H1 (cell line): ENCODE data around the gene ZNF366. TPM values are rescaled to one million over a fixed set of nuclear protein-coding genes. Genes with fewer than 3 reads are reported as not detected.

Experiments used
- CTCF ChIA-PET: fragments of 300-600 bp; sonication (Branson Sonifier 250); formaldehyde crosslinking; loops from one replicate; lab custom pipeline; 2021; ENCODE audit not compliant: partially characterized antibody; lab: Charles Lee
- POLR2A ChIA-PET: fragments of 300-600 bp; sonication (Branson Sonifier 250); formaldehyde crosslinking; loops from one replicate; lab custom pipeline; 2021; ENCODE audit warnings: inconsistent platforms; ENCODE audit not compliant: partially characterized antibody; lab: Charles Lee
- DNase-seq, 2 experiments: peaks; one replicate each; pipeline versions ENCODE4 v3.0.0 to v3.0.0-alpha.2; 2010 to 2022; ENCODE audit warnings: low spot score in 2 of 2, low read depth in 1 of 2, mixed read lengths in 1 of 2
- FAIRE-seq: peaks from 2 replicates; lab custom pipeline; 2011; peaks lifted over from hg19 to GRCh38; lab: Jason Lieb, UNC
- H2AFZ ChIP-seq: 2 replicates; pipeline ENCODE4 v1.8.1; 2012; ENCODE audit warnings: low read length, inconsistent platforms
- H2AK5ac ChIP-seq: 2 replicates; pipeline ENCODE4 v1.6.1; 2013; ENCODE audit warnings: low read depth, low read length
- H2BK120ac ChIP-seq: replicated peaks from 2 replicates; pipeline ENCODE3; 2013; ENCODE audit warnings: low read depth, low read length, inconsistent platforms
- H2BK12ac ChIP-seq: 2 replicates; pipeline ENCODE4 v1.6.1; 2013; ENCODE audit warnings: low read depth, low read length
- H2BK15ac ChIP-seq: 2 replicates; pipeline ENCODE4 v1.6.1; 2013; ENCODE audit warnings: low read length
- H2BK20ac ChIP-seq: 2 replicates; pipeline ENCODE4 v1.6.1; 2013; ENCODE audit warnings: low read length
- H2BK5ac ChIP-seq: 2 replicates; pipeline ENCODE4 v1.6.1; 2013; ENCODE audit warnings: low read depth, low read length
- H3K14ac ChIP-seq: 2 replicates; pipeline ENCODE4 v1.6.1; 2013; ENCODE audit warnings: inconsistent platforms; ENCODE audit not compliant: insufficient read length
- H3K18ac ChIP-seq: 2 replicates; pipeline ENCODE4 v1.6.1; 2013; ENCODE audit warnings: low read length; ENCODE audit errors: extremely low read depth
- H3K23ac ChIP-seq: 2 replicates; pipeline ENCODE4 v1.6.1; 2013; ENCODE audit warnings: inconsistent platforms; ENCODE audit not compliant: insufficient read length
- H3K23me2 ChIP-seq: 2 replicates; pipeline ENCODE4 v1.6.1; 2013; ENCODE audit warnings: low read depth, low read length
- H3K27ac ChIP-seq: 2 replicates; pipeline ENCODE4 v1.6.1; 2011; ENCODE audit warnings: low read depth, low read length, inconsistent platforms
- H3K27me3 ChIP-seq, 4 experiments: replicated peaks in 1 of 4; 1 replicate in 1 of 4; 2 replicates in 3 of 4; pipeline versions ENCODE4 v1.6.1 to v1.8.1; 2011 to 2013; ENCODE audit warnings: low read length in 3 of 4, mild to moderate bottlenecking in 3 of 4, inconsistent platforms in 2 of 4, mixed read lengths in 2 of 4, moderate library complexity in 1 of 4; ENCODE audit not compliant: control insufficient read depth in 3 of 4, insufficient read depth in 3 of 4; ENCODE audit errors: extremely low read depth in 1 of 4
- H3K36me3 ChIP-seq, 4 experiments: 2 replicates each; pipeline versions ENCODE4 v1.6.1 to v1.8.1; 2011 to 2013; ENCODE audit warnings: mild to moderate bottlenecking in 4 of 4, low read length in 3 of 4, moderate library complexity in 2 of 4, control low read depth in 1 of 4, inconsistent platforms in 1 of 4; ENCODE audit not compliant: insufficient read depth in 4 of 4, control insufficient read depth in 2 of 4
- H3K4ac ChIP-seq: replicated peaks from 2 replicates; pipeline ENCODE3; 2013; ENCODE audit warnings: low read length, low read depth, mixed read lengths, inconsistent platforms; ENCODE audit not compliant: insufficient read length
- H3K4me1 ChIP-seq, 4 experiments: replicated peaks in 1 of 4; 1 replicate in 1 of 4; 2 replicates in 3 of 4; pipeline versions ENCODE4 v1.6.1 to v1.8.1; 2011 to 2013; ENCODE audit warnings: low read length in 3 of 4, inconsistent platforms in 2 of 4, mixed read lengths in 1 of 4; ENCODE audit not compliant: insufficient read depth in 4 of 4, control insufficient read depth in 3 of 4
- H3K4me2 ChIP-seq, 2 experiments: 2 replicates each; pipeline versions ENCODE4 v1.6.1 to v1.8.1; 2011 to 2013; ENCODE audit warnings: low read depth in 2 of 2, low read length in 2 of 2, control low read depth in 1 of 2, inconsistent platforms in 1 of 2, mild to moderate bottlenecking in 1 of 2; ENCODE audit not compliant: insufficient read depth in 1 of 2
- H3K4me3 ChIP-seq, 4 experiments: fragments of 200-600, 300-600 bp in 1 of 4; sonication (generic), shearing (Covaris generic), sonication (Bioruptor Twin) in 1 of 4; 2 replicates each; pipeline versions ENCODE4 v1.5.1 to v1.8.1; 2011 to 2016; ENCODE audit warnings: low read length in 4 of 4, low read depth in 3 of 4, control low read depth in 2 of 4, inconsistent platforms in 2 of 4, mild to moderate bottlenecking in 2 of 4, mixed read lengths in 1 of 4, moderate library complexity in 1 of 4; ENCODE audit not compliant: insufficient read depth in 2 of 4; ENCODE audit errors: extremely low read depth in 1 of 4
- H3K56ac ChIP-seq: replicated peaks from 2 replicates; pipeline ENCODE3; 2013; ENCODE audit warnings: low read depth, mild to moderate bottlenecking, mixed read lengths, low read length, inconsistent platforms; ENCODE audit not compliant: insufficient read length
- H3K79me1 ChIP-seq: 2 replicates; pipeline ENCODE4 v1.6.1; 2013; ENCODE audit warnings: low read depth, low read length, control low read depth
- H3K79me2 ChIP-seq, 2 experiments: 2 replicates each; pipeline versions ENCODE4 v1.6.1 to v1.8.1; 2012 to 2013; ENCODE audit warnings: low read length in 2 of 2, mild to moderate bottlenecking in 2 of 2, inconsistent platforms in 1 of 2; ENCODE audit not compliant: insufficient read depth in 2 of 2, control insufficient read depth in 1 of 2
- H3K9ac ChIP-seq, 4 experiments: replicated peaks in 1 of 4; 1 replicate in 1 of 4; 2 replicates in 3 of 4; pipeline versions ENCODE4 v1.6.1 to v1.8.1; 2011 to 2013; ENCODE audit warnings: low read depth in 3 of 4, low read length in 3 of 4, control low read depth in 2 of 4, mild to moderate bottlenecking in 2 of 4, moderate library complexity in 2 of 4, inconsistent platforms in 1 of 4; ENCODE audit errors: extremely low read depth in 1 of 4
- H3K9me3 ChIP-seq, 2 experiments: 2 replicates each; pipeline versions ENCODE4 v1.6.1 to v1.8.1; 2012 to 2013; ENCODE audit warnings: mild to moderate bottlenecking in 2 of 2, moderate library complexity in 2 of 2, control low read depth in 1 of 2, inconsistent platforms in 1 of 2, low read depth in 1 of 2, low read length in 1 of 2, mixed read lengths in 1 of 2; ENCODE audit not compliant: insufficient read depth in 2 of 2
- H4K20me1 ChIP-seq, 2 experiments: replicated peaks in 1 of 2; 2 replicates each; pipeline versions ENCODE3 to v1.8.1; 2011 to 2013; ENCODE audit warnings: inconsistent platforms in 2 of 2, low read length in 2 of 2, mild to moderate bottlenecking in 1 of 2; ENCODE audit not compliant: insufficient read depth in 2 of 2, control insufficient read depth in 1 of 2
- H4K5ac ChIP-seq: 2 replicates; pipeline ENCODE4 v1.6.1; 2013; ENCODE audit warnings: low read length, low read depth, mixed read lengths, inconsistent platforms; ENCODE audit not compliant: insufficient read length
- H4K8ac ChIP-seq: 2 replicates; pipeline ENCODE4 v1.8.0; 2013; ENCODE audit warnings: mild to moderate bottlenecking, moderate library complexity, low read length, inconsistent platforms; ENCODE audit not compliant: insufficient read depth; ENCODE audit errors: extremely low read depth
- H4K91ac ChIP-seq: replicated peaks from 2 replicates; pipeline ENCODE3; 2013; ENCODE audit warnings: low read length, mixed read lengths, inconsistent platforms; ENCODE audit not compliant: insufficient read length
- ATF3 ChIP-seq: IDR thresholded peaks from 2 replicates; pipeline ENCODE4 v1.6.1; 2011; ENCODE audit warnings: low read depth, mild to moderate bottlenecking, low read length; ENCODE audit not compliant: insufficient read depth
- CBX5 ChIP-seq: fragments of 300-800, 300-1000 bp; sonication (generic); IDR thresholded peaks from 2 replicates; pipeline ENCODE4 v1.7.1; 2016; ENCODE audit warnings: antibody characterized with exemption, low read length, low read depth
- CEBPB ChIP-seq: IDR thresholded peaks from 2 replicates; pipeline ENCODE4 v1.6.1; 2012; ENCODE audit warnings: low read depth, low read length
- CHD1 ChIP-seq: IDR thresholded peaks from 2 replicates; pipeline ENCODE4 v1.6.1; 2012; ENCODE audit warnings: low read depth, low read length, improper control_type of control experiment
- EP300 ChIP-seq, 2 experiments: IDR thresholded peaks; 1 replicate in 1 of 2; 2 replicates in 1 of 2; pipeline ENCODE4 v1.6.1; 2011 to 2012; ENCODE audit warnings: low read depth in 2 of 2, low read length in 2 of 2, mild to moderate bottlenecking in 2 of 2, borderline replicate concordance in 1 of 2, inconsistent platforms in 1 of 2, moderate library complexity in 1 of 2
- FOSL1 ChIP-seq: IDR thresholded peaks from 2 replicates; pipeline ENCODE4 v1.6.1; 2011; ENCODE audit warnings: mild to moderate bottlenecking, low read depth, low read length, moderate library complexity; ENCODE audit not compliant: insufficient read depth
- GABPA ChIP-seq: IDR thresholded peaks from 2 replicates; pipeline ENCODE4 v1.6.1; 2011; ENCODE audit warnings: mild to moderate bottlenecking, low read length, moderate library complexity, borderline replicate concordance; ENCODE audit not compliant: insufficient read depth
- HDAC2 ChIP-seq, 2 experiments: fragments of 300-600 bp in 1 of 2; sonication (generic) in 1 of 2; IDR thresholded peaks; 2 replicates each; pipeline ENCODE4 v1.6.1; 2011 to 2012; ENCODE audit warnings: low read depth in 2 of 2, low read length in 2 of 2, mild to moderate bottlenecking in 2 of 2, moderate library complexity in 2 of 2, borderline replicate concordance in 1 of 2, inconsistent platforms in 1 of 2
- NRF1 ChIP-seq: IDR thresholded peaks from 2 replicates; pipeline ENCODE4 v1.6.1; 2011; ENCODE audit warnings: mild to moderate bottlenecking, low read depth, low read length, improper control_type of control experiment
- POLR2A ChIP-seq, 2 experiments: IDR thresholded peaks; 1 replicate in 1 of 2; 2 replicates in 1 of 2; pipeline ENCODE4 v1.6.1; 2011; ENCODE audit warnings: low read depth in 2 of 2, low read length in 2 of 2, mild to moderate bottlenecking in 2 of 2; ENCODE audit errors: control extremely low read depth in 1 of 2
- SP1 ChIP-seq: IDR thresholded peaks from 2 replicates; pipeline ENCODE4 v1.6.1; 2011; ENCODE audit warnings: low read depth, low read length
- SUZ12 ChIP-seq: fragments of 200-600 bp; sonication (generic); IDR thresholded peaks from 2 replicates; pipeline ENCODE4 v1.6.1; 2012; ENCODE audit warnings: mild to moderate bottlenecking, inconsistent platforms, low read length, moderate library complexity, mixed read lengths
- TEAD4 ChIP-seq: IDR thresholded peaks from 2 replicates; pipeline ENCODE4 v1.6.1; 2012; ENCODE audit warnings: low read depth, low read length, inconsistent platforms, mixed read lengths
- YY1 ChIP-seq: IDR thresholded peaks from 2 replicates; pipeline ENCODE4 v1.6.1; 2011; ENCODE audit warnings: low read depth, mild to moderate bottlenecking, low read length
- WGBS, 2 experiments: shearing (Covaris generic) in 1 of 2; methylation state at CpG; one replicate each; pipeline versions ENCODE4 v1.1.6 to v1.1.7; 2013 to 2015; ENCODE audit warnings: low lambda C conversion rate in 2 of 2, mixed read lengths in 2 of 2, inconsistent platforms in 1 of 2, low coverage in 1 of 2, missing lambda C conversion rate in 1 of 2; ENCODE audit not compliant: insufficient replicate concordance in 2 of 2, insufficient coverage in 1 of 2, insufficient read length in 1 of 2; ENCODE audit errors: extremely low coverage in 1 of 2, missing lambda C conversion rate in 1 of 2; 5-methylcytosine and 5-hydroxymethylcytosine counted together
- polyA plus RNA-seq, 7 experiments: library from polyadenylated mRNA; depleted of rRNA in 3 of 7; stranded (reverse) in 5 of 7; unstranded in 2 of 7; fragments of >200 nt in 5 of 7; fragments of 200-250 nt in 2 of 7; gene quantifications; 1 replicate in 5 of 7; 2 replicates in 1 of 7; 4 replicates in 1 of 7; pipeline versions ENCODE4 v1.2.1 to v1.2.3, GENCODE V29; 2011 to 2013; ENCODE audit warnings: missing spikeins in 2 of 7, mixed read lengths in 2 of 7
- total RNA-seq: library from RNA; stranded (reverse); fragmentation: NEBNext Ultra II Directional; extraction: Animal tissue kit (Norgen Biotek cat#: 25700); gene quantifications from 2 replicates; pipeline ENCODE4 v1.2.1, GENCODE V29; 2021

ZNF366 gene
- total and polyA plus RNA-seq, 2 of the 8 experiments (the other 6 are each of a cell fraction or from before 2014, with no cell fraction given): not detected

- Histone ChIP-seq H4K8ac (no peak overlapping the region), H3K56ac (no peak overlapping the region), H2BK12ac (no peak overlapping the region), H3K23me2 (no peaks in the 10 kb centered on the region), H4K5ac (no peak overlapping the region), H4K20me1 (no peaks in the 10 kb centered on the region), H3K9ac (no peak overlapping the region), H3K4me1 (peaks cover 0 to 3% (median under 1%) of the 10 kb centered on the region in 4 experiments; a peak in 1 of 7 replicates), H3K79me2 (no peaks in the 10 kb centered on the region), H2BK5ac (no peak overlapping the region), H3K4ac (no peak overlapping the region), H3K27ac (no peak overlapping the region), H3K4me3 (no peak overlapping the region), H3K27me3 (no peaks in the 10 kb centered on the region), H3K9me3 (peaks cover 0 to 5% of the 10 kb centered on the region in 2 experiments; a peak in 1 of 4 replicates), H2AK5ac (no peak overlapping the region), H3K4me2 (no peak overlapping the region), H4K91ac (no peak overlapping the region), H3K36me3 (no peaks in the 10 kb centered on the region), H2BK15ac (no peak overlapping the region), H2BK120ac (no peak overlapping the region), H3K18ac (no peak overlapping the region), H3K14ac (no peak overlapping the region), H2BK20ac (no peak overlapping the region), H3K23ac (no peak overlapping the region), H3K79me1 (no peaks in the 10 kb centered on the region), H2AFZ (no peak overlapping the region)
- WGBS, 2 experiments: 94% methylated on average over 1 of the region's 1 CpG; no CpG with 5 or more reads in 1 of the 2 experiments
- ChIA-PET CTCF (interaction anchor here (1.1 kb wide), 1 partner anchor 63 kb away, joined by 3 read pairs; no protein-coding TSS in a partner anchor), POLR2A (no interaction called here)
- DNase-seq (no peak), FAIRE-seq (no peak)
- TF ChIP-seq POLR2A (IDR thresholded peaks at IDR 0.05; ENCODE audit: control extremely low read depth in 1 of 2, low read depth in 2 of 2, low read length in 2 of 2): no peak
- no peak for TF ChIP-seq TEAD4
- TF ChIP-seq FOSL1: no peak
- no peak for TF ChIP-seq EP300 (IDR thresholded peaks at IDR 0.05; ENCODE audit: borderline replicate concordance in 1 of 2, low read depth in 2 of 2, low read length in 2 of 2)
- no peak for TF ChIP-seq NRF1
- TF ChIP-seq CHD1: no peak
- no peak for TF ChIP-seq CBX5
- TF ChIP-seq YY1: no peak
- TF ChIP-seq ATF3: no peak
- no peak for TF ChIP-seq GABPA
- no peak for TF ChIP-seq SUZ12
- TF ChIP-seq CEBPB: no peak
- TF ChIP-seq SP1: no peak
- TF ChIP-seq HDAC2 (IDR thresholded peaks at IDR 0.05; ENCODE audit: borderline replicate concordance in 1 of 2, low read depth in 2 of 2, low read length in 2 of 2): no peak
Observed at GRCh38 chr5:72400950-72401349, 106.3 kb downstream of the ZNF366 start.
